A549 treated with GW870086 at 1 μM for 4 hours (cell line): Measurements from ENCODE around the gene GRB2. TPM values are rescaled to one million over a fixed set of nuclear protein-coding genes. Genes with fewer than 3 reads are reported as not detected.

Experiments used
- total RNA-seq: library from RNA; stranded (reverse); fragments of 200-300 nt; extraction: Qiagen RNA extraction; gene quantifications from 5 replicates; pipeline ENCODE4 v1.2.3, GENCODE V29; 2022; ENCODE audit warnings: low read depth

GRB2 gene
- 87.9 to 114 TPM (median 99.8 TPM) in 5 replicates for total RNA-seq

GRCh38 chr17:75405365-75406221, at the start of gene GRB2:
Gene GRB2 (minus strand): TSS chr17:75405678. CDS start chr17:75393628, 12,050 bp downstream.

GRCh38 chr17:75289115-75289831, 116.2 kb downstream of the GRB2 start, which contains the start of gene SLC25A19:
Gene SLC25A19 (minus strand): TSS chr17:75289433. CDS start chr17:75286764, 2,669 bp downstream.

GRCh38 chr17:75270966-75271232, 134.6 kb downstream of the GRB2 start, which contains the start of gene MIF4GD:
Gene MIF4GD (minus strand): TSS chr17:75271231. CDS start chr17:75270195, 1,036 bp downstream.

Other genes starting within 250 kb of the GRB2 start
- 289 to 400 TPM (median 383 TPM) in 5 replicates for gene SUMO2, start 222.7 kb downstream of the GRB2 start, total RNA-seq
- 92.5 to 107 TPM (median 99.5 TPM) in 5 replicates for gene NUP85, start 200.0 kb downstream of the GRB2 start, total RNA-seq
- 22.1 to 30.9 TPM (median 28.0 TPM) in 5 replicates for gene GGA3, start 144.1 kb downstream of the GRB2 start, total RNA-seq
- gene MRPS7, start 143.8 kb downstream of the GRB2 start, total RNA-seq = 147 to 182 TPM (median 171 TPM) in 5 replicates
- 31.2 to 36.9 TPM (median 34.7 TPM) in 5 replicates for gene MIF4GD, start 134.4 kb downstream of the GRB2 start, total RNA-seq
- gene SLC25A19, start 116.2 kb downstream of the GRB2 start, total RNA-seq = 16.2 to 19.6 TPM (median 18.6 TPM) in 5 replicates
- gene TMEM94, start 51.0 kb upstream of the GRB2 start, total RNA-seq = 38.2 to 53.1 TPM (median 46.0 TPM) in 5 replicates
- 7.2 to 13.6 TPM (median 11.7 TPM) in 5 replicates for gene CASKIN2, start 109.9 kb upstream of the GRB2 start, total RNA-seq
- 30.7 to 45.6 TPM (median 42.3 TPM) in 5 replicates for gene TSEN54, start 110.8 kb upstream of the GRB2 start, total RNA-seq
- 19.9 to 32.7 TPM (median 28.7 TPM) in 5 replicates for gene LLGL2, start 120.0 kb upstream of the GRB2 start, total RNA-seq
- 38.8 to 59.9 TPM (median 49.7 TPM) in 5 replicates for gene MYO15B, start 182.1 kb upstream of the GRB2 start, total RNA-seq
- 0.54 to 1.1 TPM (median 0.86 TPM) in 5 replicates for gene SMIM5, start 227.8 kb upstream of the GRB2 start, total RNA-seq